ENCODE data around the gene TRAPPC1.
A peak's percentile ranks its signal among the peaks of the same experiment; 100 is the strongest.
"Not testable (repeated sequence)": the region's sequence is repeated elsewhere in the genome, so short reads cannot be mapped to it uniquely, and the experiment has no call there.

TRAPPC1 gene

GRCh38 chr17:7931709-7932482, at the start of gene TRAPPC1, which contains the start of gene CNTROB:
TRAPPC1 (minus strand) TSS chr17:7931946; CDS start chr17:7931829, 117 bp downstream.
CNTROB (plus strand) TSS chr17:7932206; CDS start chr17:7933080, 874 bp downstream.
- DNase-seq = peak; percentile 99

- DNase-seq = no peak
Measured at GRCh38 chr17:7977805-7978204, 46.1 kb upstream of the TRAPPC1 start.

GRCh38 chr17:7977039-7977438, 45.3 kb upstream of the TRAPPC1 start:
- DNase-seq = no peak

GRCh38 chr17:7974638-7975131, 42.9 kb upstream of the TRAPPC1 start:
- no peak for DNase-seq

- no peak for DNase-seq
Measured at GRCh38 chr17:7972131-7972785, 40.5 kb upstream of the TRAPPC1 start.

GRCh38 chr17:7971651-7972050, 39.9 kb upstream of the TRAPPC1 start:
- no peak for DNase-seq

GRCh38 chr17:7969433-7969832, 37.7 kb upstream of the TRAPPC1 start:
- no peak for DNase-seq

- DNase-seq = no peak
Measured at GRCh38 chr17:7967751-7968150, 36.0 kb upstream of the TRAPPC1 start.

GRCh38 chr17:7961421-7961820, 29.7 kb upstream of the TRAPPC1 start:
- no peak for DNase-seq

GRCh38 chr17:7959503-7960253, 27.9 kb upstream of the TRAPPC1 start:
- no peak for DNase-seq

GRCh38 chr17:7956228-7956965, 24.7 kb upstream of the TRAPPC1 start:
- no peak for DNase-seq

GRCh38 chr17:7955414-7956227, 23.9 kb upstream of the TRAPPC1 start:
- DNase-seq = no peak

GRCh38 chr17:7953266-7953665, 21.5 kb upstream of the TRAPPC1 start:
- DNase-seq = not testable (repeated sequence)

- DNase-seq = no peak
Measured at GRCh38 chr17:7951143-7951792, 19.5 kb upstream of the TRAPPC1 start.

- DNase-seq = no peak
Measured at GRCh38 chr17:7950578-7950977, 18.8 kb upstream of the TRAPPC1 start.

GRCh38 chr17:7947651-7948050, 15.9 kb upstream of the TRAPPC1 start:
- DNase-seq = no peak

- no peak for DNase-seq
Measured at GRCh38 chr17:7946441-7946840, 14.7 kb upstream of the TRAPPC1 start.

GRCh38 chr17:7945651-7946050, 13.9 kb upstream of the TRAPPC1 start:
- no peak for DNase-seq

- no peak for DNase-seq
Measured at GRCh38 chr17:7944326-7944725, 12.6 kb upstream of the TRAPPC1 start.

GRCh38 chr17:7943291-7943690, 11.5 kb upstream of the TRAPPC1 start:
- DNase-seq = no peak

- no peak for DNase-seq
Measured at GRCh38 chr17:7940743-7941142, 9.0 kb upstream of the TRAPPC1 start.

Data from activated CD8-positive, alpha-beta memory T cell treated with anti-CD3 and anti-CD28 coated beads, Interleukin-2, amount 50 U/mL, for 4 hours (primary cell).